Breast epithelium (tissue), 4 donors: ENCODE results near the gene FTL. TPM values are rescaled to one million over a fixed set of nuclear protein-coding genes. Genes with fewer than 3 reads are reported as not detected.
"Not testable (repeated sequence)": the region's sequence is repeated elsewhere in the genome, so short reads cannot be mapped to it uniquely, and the experiment has no call there.

ENCODE experiments used
- DNase-seq, 2 donors: peaks; one replicate each; pipeline ENCODE4 v3.0.0-alpha.2; 2019; ENCODE audit warnings: low spot score in 2 of 2
- H3K27ac ChIP-seq, 2 donors: fragments of 200-600 bp; sonication (generic) in 1 of 2; one replicate each; pipeline ENCODE4 v1.5.1; 2016 to 2019; ENCODE audit warnings: mild to moderate bottlenecking in 1 of 2
- H3K27me3 ChIP-seq, 2 donors: fragments of 200-600 bp; sonication (generic) in 1 of 2; one replicate each; pipeline versions ENCODE4 v1.5.1 to v1.6.0; 2017 to 2019; ENCODE audit warnings: control low read depth in 1 of 2, mild to moderate bottlenecking in 1 of 2
- H3K36me3 ChIP-seq: fragments of 200-600 bp; one replicate; pipeline ENCODE4 v1.5.1; 2019
- H3K4me1 ChIP-seq, 2 donors: fragments of 200-600 bp; sonication (generic); one replicate each; pipeline ENCODE4 v1.5.1; 2016 to 2019; ENCODE audit warnings: control low read depth in 1 of 2
- H3K4me3 ChIP-seq, 3 donors: fragments of 200-600 bp; sonication (generic); 1 replicate in 2 of 3; 2 replicates in 1 of 3; pipeline ENCODE4 v1.5.1; 2016 to 2019; ENCODE audit warnings: mild to moderate bottlenecking in 3 of 3, moderate library complexity in 2 of 3
- H3K9me3 ChIP-seq, 2 donors: fragments of 200-600 bp; sonication (generic) in 1 of 2; one replicate each; pipeline ENCODE4 v1.5.1; 2016 to 2019; ENCODE audit warnings: control low read depth in 1 of 2
- CTCF ChIP-seq, 3 donors: fragments of 450-650 bp; IDR thresholded peaks; one replicate each; pipeline ENCODE4 v1.5.1; 2016 to 2017; ENCODE audit warnings: antibody characterized with exemption in 3 of 3, mild to moderate bottlenecking in 3 of 3, moderate library complexity in 3 of 3
- POLR2A ChIP-seq: fragments of 450-650 bp; IDR thresholded peaks from one replicate; pipeline ENCODE4 v1.6.1; 2016; ENCODE audit warnings: antibody characterized with exemption, mild to moderate bottlenecking, moderate library complexity
- POLR2AphosphoS5 ChIP-seq, 3 donors: sonication (generic); formaldehyde crosslinking; IDR thresholded peaks; one replicate each; pipeline ENCODE4 v1.6.1; 2017; ENCODE audit warnings: antibody characterized with exemption in 3 of 3
- intact Hi-C: fragments of 100-400 bp; cut with DNase I; formaldehyde crosslinking; loops from one replicate; pipeline ENCODE4 v1.15.1; 2023; ENCODE audit warnings: low total_unique reads
- total RNA-seq, 3 donors: library from RNA; depleted of rRNA; stranded (reverse); fragments of >200 nt; gene quantifications; one replicate each; pipeline ENCODE4 v1.1.0, GENCODE V29; 2016

Gene FTL
- total RNA-seq, 3 donors from 2014 or later, result 3,861 to 12,429 (median 4,028) TPM

GRCh38 chr19:48920949-48921348 is 44.2 kb upstream of the FTL start:
- H3K4me3 ChIP-seq, result no peak overlapping the region
- no peaks in the 10 kb centered on the region for H3K9me3 ChIP-seq
- H3K27me3 ChIP-seq, result no peaks in the 10 kb centered on the region
- H3K36me3 ChIP-seq, result no peaks in the 10 kb centered on the region
- no peak for DNase-seq
- H3K27ac ChIP-seq, result no peak overlapping the region
- TF ChIP-seq CTCF (IDR thresholded peaks at IDR 0.05) (no peak), POLR2AphosphoS5 (IDR thresholded peaks at IDR 0.05) (no peak), POLR2A (no peak)
- no peaks in the 10 kb centered on the region for H3K4me1 ChIP-seq
- intact Hi-C loops, result no loop called here

GRCh38 chr19:48921721-48922500 is 43.2 kb upstream of the FTL start:
- Histone ChIP-seq H3K36me3 (no peaks in the 10 kb centered on the region), H3K4me1 (no peaks in the 10 kb centered on the region), H3K9me3 (no peaks in the 10 kb centered on the region), H3K27ac (no peak overlapping the region), H3K4me3 (no peak overlapping the region), H3K27me3 (no peaks in the 10 kb centered on the region)
- intact Hi-C loops, result no loop called here
- no peak for DNase-seq
- TF ChIP-seq POLR2A (no peak), CTCF (IDR thresholded peaks at IDR 0.05) (no peak), POLR2AphosphoS5 (IDR thresholded peaks at IDR 0.05) (no peak)

GRCh38 chr19:48922548-48923490 is 42.3 kb upstream of the FTL start:
- H3K9me3 ChIP-seq, result no peaks in the 10 kb centered on the region
- no peaks in the 10 kb centered on the region for H3K36me3 ChIP-seq
- H3K27me3 ChIP-seq, result no peaks in the 10 kb centered on the region
- intact Hi-C loops, result no loop called here
- H3K4me3 ChIP-seq, result no peak overlapping the region
- no peaks in the 10 kb centered on the region for H3K4me1 ChIP-seq
- H3K27ac ChIP-seq, result no peak overlapping the region
- DNase-seq, result no peak
- TF ChIP-seq CTCF (IDR thresholded peaks at IDR 0.05) (no peak), POLR2A (no peak), POLR2AphosphoS5 (IDR thresholded peaks at IDR 0.05) (no peak)

GRCh38 chr19:48925240-48925843 is 39.8 kb upstream of the FTL start:
- TF ChIP-seq POLR2AphosphoS5 (IDR thresholded peaks at IDR 0.05) (no peak), CTCF (IDR thresholded peaks at IDR 0.05) (no peak), POLR2A (no peak)
- no peak for DNase-seq
- intact Hi-C loops, result loop anchor here (1.0 kb wide), 1 partner anchor 31 kb away; no protein-coding TSS in a partner anchor
- H3K36me3 ChIP-seq, result no peaks in the 10 kb centered on the region
- H3K27me3 ChIP-seq, result no peaks in the 10 kb centered on the region
- H3K9me3 ChIP-seq, result no peaks in the 10 kb centered on the region
- H3K4me1 ChIP-seq, result no peaks in the 10 kb centered on the region
- no peak overlapping the region for H3K27ac ChIP-seq
- H3K4me3 ChIP-seq, result no peak overlapping the region

GRCh38 chr19:48925890-48926289 is 39.2 kb upstream of the FTL start:
- not testable (repeated sequence) for DNase-seq, H3K4me3 ChIP-seq, H3K4me1 ChIP-seq, H3K36me3 ChIP-seq, H3K27ac ChIP-seq, H3K9me3 ChIP-seq, H3K27me3 ChIP-seq
- intact Hi-C loops, result loop anchor here (1.0 kb wide), 1 partner anchor 30 kb away; no protein-coding TSS in a partner anchor
